SU-DHL-6 (cell line): ENCODE data around the gene LTO1.

Source experiments
- H2AFZ ChIP-seq: fragments of 200-600 bp; sonication (generic); 2 replicates; pipeline ENCODE4 v1.6.1; 2014; ENCODE audit warnings: low read depth, mild to moderate bottlenecking, moderate library complexity, mixed read lengths, antibody characterized with exemption, low read length; ENCODE audit not compliant: severe bottlenecking
- H3F3A ChIP-seq: fragments of 200-600 bp; shearing (Covaris generic); 2 replicates; pipeline ENCODE4 v1.6.0; 2016; ENCODE audit warnings: antibody characterized with exemption, mild to moderate bottlenecking; ENCODE audit not compliant: insufficient read depth
- H3K27ac ChIP-seq: fragments of 200-600 bp; sonication (generic); 2 replicates; pipeline ENCODE4 v1.5.1; 2016; ENCODE audit warnings: low read depth, mild to moderate bottlenecking, low read length, moderate library complexity, mixed read lengths
- H3K27me3 ChIP-seq: fragments of 200-600 bp; sonication (generic), shearing (Covaris generic); 2 replicates; pipeline ENCODE4 v1.6.0; 2014; ENCODE audit warnings: mild to moderate bottlenecking, low read length
- H3K36me3 ChIP-seq: fragments of 200-600 bp; sonication (generic); 2 replicates; pipeline ENCODE4 v1.6.1; 2014; ENCODE audit warnings: mild to moderate bottlenecking, low read length, mixed read lengths
- H3K4me2 ChIP-seq: fragments of 300-600, 200-600 bp; shearing (Covaris generic), sonication (generic); 2 replicates; pipeline ENCODE4 v1.6.0; 2014; ENCODE audit warnings: low read length, low read depth, mild to moderate bottlenecking; ENCODE audit not compliant: poor library complexity, severe bottlenecking
- H3K4me3 ChIP-seq: fragments of 200-600 bp; sonication (generic); 2 replicates; pipeline ENCODE4 v1.5.1; 2014; ENCODE audit warnings: antibody characterized with exemption, low read length, mild to moderate bottlenecking, mixed read lengths; ENCODE audit not compliant: insufficient read depth, poor library complexity, severe bottlenecking
- H3K79me2 ChIP-seq: fragments of 200-600 bp; sonication (generic); 2 replicates; pipeline ENCODE4 v1.6.1; 2014; ENCODE audit warnings: mild to moderate bottlenecking, low read length, moderate library complexity; ENCODE audit not compliant: insufficient read depth
- H3K9ac ChIP-seq: fragments of 200-600 bp; sonication (generic); 2 replicates; pipeline ENCODE4 v1.7.0; 2014; ENCODE audit warnings: mild to moderate bottlenecking, low read length
- H3K9me2 ChIP-seq: fragments of 200-600 bp; sonication (generic); replicated peaks from 2 replicates; pipeline ENCODE4 v1.6.1; 2014; ENCODE audit warnings: low read length; ENCODE audit not compliant: insufficient read depth
- H3K9me3 ChIP-seq: fragments of 200-600 bp; sonication (generic); 2 replicates; pipeline ENCODE4 v1.6.1; 2014; ENCODE audit warnings: low read length, mixed read lengths; ENCODE audit not compliant: insufficient read depth
- H4K20me1 ChIP-seq: fragments of 200-600 bp; sonication (generic); 2 replicates; pipeline ENCODE4 v1.6.1; 2014; ENCODE audit warnings: low read depth, mild to moderate bottlenecking, antibody characterized with exemption, low read length, moderate library complexity, mixed read lengths
- CTCF ChIP-seq: fragments of 200-600 bp; sonication (generic); IDR thresholded peaks from one replicate; pipeline ENCODE4 v1.5.1; 2017; ENCODE audit warnings: antibody characterized with exemption, mild to moderate bottlenecking, low read length, moderate library complexity; ENCODE audit not compliant: insufficient read depth, poor library complexity, severe bottlenecking
- EZH2phosphoT487 ChIP-seq: fragments of 200-600 bp; sonication (generic), shearing (Covaris generic); conservative IDR thresholded peaks from 2 replicates; pipeline ENCODE4 v1.6.1; 2018; ENCODE audit warnings: mild to moderate bottlenecking, antibody characterized with exemption, low read length, moderate library complexity, mixed read lengths

The LTO1 gene

DNA sequence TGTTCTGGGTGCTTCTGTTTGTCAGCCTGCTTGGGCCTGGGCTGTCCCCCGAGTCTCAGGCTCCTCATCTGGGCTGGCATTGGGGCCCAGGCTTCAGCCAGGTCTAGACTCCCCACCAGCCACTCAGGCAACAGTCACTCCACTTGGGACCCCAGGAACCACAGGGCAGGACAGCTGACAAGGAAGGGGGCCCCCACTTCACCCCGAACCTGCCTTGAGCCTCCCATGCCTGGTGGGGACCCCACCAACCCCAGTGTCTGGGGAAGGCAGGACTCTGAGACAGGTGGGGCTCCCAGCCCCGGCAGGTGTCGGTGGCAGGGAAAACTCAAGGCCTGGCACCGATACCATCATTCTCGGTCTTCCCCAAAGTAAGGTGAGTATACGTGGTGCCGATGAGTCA, 11.7 kb upstream of the LTO1 start:
- Histone ChIP-seq H3K9me3 (no peaks in the 10 kb centered on the region), H3K79me2 (no peaks in the 10 kb centered on the region), H3K9ac (no peak overlapping the region), H3K27me3 (no peaks in the 10 kb centered on the region), H3K27ac (no peak overlapping the region), H3K36me3 (no peaks in the 10 kb centered on the region), H3K4me2 (no peak overlapping the region), H2AFZ (no peak overlapping the region), H3K9me2 (no peaks in the 10 kb centered on the region), H3K4me3 (no peak overlapping the region), H4K20me1 (no peaks in the 10 kb centered on the region), H3F3A (no peaks in the 10 kb centered on the region)
- TF ChIP-seq EZH2phosphoT487 (no peak), CTCF (no peak)

- H3K9me2 ChIP-seq, result no peaks in the 10 kb centered on the region
- no peak overlapping the region for H3K4me2 ChIP-seq
- no peak overlapping the region for H3K27ac ChIP-seq
- no peaks in the 10 kb centered on the region for H3K9me3 ChIP-seq
- no peaks in the 10 kb centered on the region for H3K27me3 ChIP-seq
- no peaks in the 10 kb centered on the region for H3F3A ChIP-seq
- H3K36me3 ChIP-seq, result no peaks in the 10 kb centered on the region
- no peak overlapping the region for H2AFZ ChIP-seq
- TF ChIP-seq EZH2phosphoT487, result no peak
- no peak for TF ChIP-seq CTCF
- H3K79me2 ChIP-seq, result no peaks in the 10 kb centered on the region
- H4K20me1 ChIP-seq, result no peaks in the 10 kb centered on the region
- H3K4me3 ChIP-seq, result no peak overlapping the region
- H3K9ac ChIP-seq, result no peak overlapping the region
Observed at GRCh38 chr11:69686452-69686851, 11.3 kb upstream of the LTO1 start.

- Histone ChIP-seq H3K79me2 (no peaks in the 10 kb centered on the region), H3K9me3 (no peaks in the 10 kb centered on the region), H3K27ac (no peak overlapping the region), H3K4me3 (no peak overlapping the region), H3K36me3 (no peaks in the 10 kb centered on the region), H2AFZ (no peak overlapping the region), H3K27me3 (no peaks in the 10 kb centered on the region), H4K20me1 (no peaks in the 10 kb centered on the region), H3K9me2 (no peaks in the 10 kb centered on the region), H3K9ac (no peak overlapping the region), H3K4me2 (no peak overlapping the region), H3F3A (no peaks in the 10 kb centered on the region)
- TF ChIP-seq CTCF (no peak), EZH2phosphoT487 (no peak)
Observed at GRCh38 chr11:69685348-69685747, 10.2 kb upstream of the LTO1 start.

DNA sequence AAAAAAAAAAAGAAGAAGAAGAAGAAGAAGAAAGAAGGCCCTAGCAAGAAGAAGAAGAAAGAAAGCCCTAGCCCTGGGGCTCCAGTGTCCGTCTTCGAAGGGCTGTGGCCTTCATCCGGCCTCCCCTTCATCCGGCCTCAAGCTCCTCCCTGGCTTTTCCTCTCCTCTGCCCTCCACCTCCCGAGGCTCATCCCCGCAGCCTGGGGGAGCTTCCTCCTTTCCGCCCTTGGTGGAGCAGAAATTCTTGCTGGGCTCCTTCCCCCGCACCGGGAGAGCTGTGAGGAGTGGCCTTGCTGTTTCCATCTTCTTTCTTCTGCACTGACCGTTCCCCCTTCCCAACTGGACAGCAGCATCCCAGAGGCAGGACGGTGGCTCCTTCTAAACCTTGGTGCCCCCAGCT, 9.5 kb upstream of the LTO1 start:
- no peaks in the 10 kb centered on the region for H3K9me3 ChIP-seq
- no peak overlapping the region for H3K9ac ChIP-seq
- H3K27ac ChIP-seq, result no peak overlapping the region
- no peak overlapping the region for H3K4me2 ChIP-seq
- H3K4me3 ChIP-seq, result no peak overlapping the region
- H4K20me1 ChIP-seq, result no peaks in the 10 kb centered on the region
- H3K27me3 ChIP-seq, result no peaks in the 10 kb centered on the region
- no peaks in the 10 kb centered on the region for H3K36me3 ChIP-seq
- H2AFZ ChIP-seq, result no peak overlapping the region
- TF ChIP-seq EZH2phosphoT487, result no peak
- no peaks in the 10 kb centered on the region for H3K9me2 ChIP-seq
- H3F3A ChIP-seq, result no peaks in the 10 kb centered on the region
- no peaks in the 10 kb centered on the region for H3K79me2 ChIP-seq
